ENCODE measurements around the gene DENND1A.

GRCh38 chr9:123684393-123685149, 245.4 kb downstream of the DENND1A start:
- TF ChIP-seq SUZ12 (IDR thresholded peaks at IDR 0.05; ENCODE audit: extremely low read depth, insufficient read depth, insufficient read length) (no peak), YY1 (IDR thresholded peaks at IDR 0.05; ENCODE audit: insufficient read depth, insufficient read length) (no peak), ZNF274 (IDR thresholded peaks at IDR 0.05; ENCODE audit: low read depth, low read length) (no peak)

All from NT2/D1 (cell line).